Fibroblast of peridontal ligament (primary cell): Measurements from ENCODE around the gene EMC6.
"Not testable (repeated sequence)": the region's sequence is repeated elsewhere in the genome, so short reads cannot be mapped to it uniquely, and the experiment has no call there.

Experiments used
- DNase-seq: peaks from one replicate; pipeline ENCODE4 v3.0.0-alpha.2; 2010; ENCODE audit errors: extremely low read depth

EMC6 gene

GRCh38 chr17:3681057-3681456 lies 12.4 kb downstream of the EMC6 start:
- DNase-seq = no peak

- DNase-seq = no peak
Observed at GRCh38 chr17:3681565-3681964, 13.0 kb downstream of the EMC6 start.

- DNase-seq = no peak
Observed at GRCh38 chr17:3682033-3682432, 13.4 kb downstream of the EMC6 start.

- no peak for DNase-seq
Observed at GRCh38 chr17:3683054-3683511, 14.5 kb downstream of the EMC6 start.

GRCh38 chr17:3685174-3685573 lies 16.6 kb downstream of the EMC6 start:
- DNase-seq = no peak

GRCh38 chr17:3688027-3688553 lies 19.5 kb downstream of the EMC6 start:
- DNase-seq = no peak

- DNase-seq = no peak
Observed at GRCh38 chr17:3688852-3689261, 20.2 kb downstream of the EMC6 start.

- no peak for DNase-seq
Observed at GRCh38 chr17:3689262-3690093, 20.9 kb downstream of the EMC6 start.

- DNase-seq = no peak
Observed at GRCh38 chr17:3690094-3690715, 21.6 kb downstream of the EMC6 start.

GRCh38 chr17:3691617-3692067 lies 23.0 kb downstream of the EMC6 start:
- DNase-seq = no peak

GRCh38 chr17:3692346-3692745 lies 23.7 kb downstream of the EMC6 start:
- no peak for DNase-seq

- no peak for DNase-seq
Observed at GRCh38 chr17:3693141-3693540, 24.5 kb downstream of the EMC6 start.

- DNase-seq = no peak
Observed at GRCh38 chr17:3693829-3694231, 25.2 kb downstream of the EMC6 start.

GRCh38 chr17:3695129-3695722 lies 26.6 kb downstream of the EMC6 start:
- no peak for DNase-seq

GRCh38 chr17:3695723-3696411 lies 27.3 kb downstream of the EMC6 start, which contains the start of gene P2RX5:
TSS of gene P2RX5 (minus strand) at chr17:3696155. CDS start at chr17:3696005, 150 bp downstream.
- no peak for DNase-seq

- DNase-seq = no peak
Observed at GRCh38 chr17:3697103-3697476, 28.5 kb downstream of the EMC6 start.

GRCh38 chr17:3698139-3698538 lies 29.5 kb downstream of the EMC6 start:
- no peak for DNase-seq

GRCh38 chr17:3699951-3700350 lies 31.3 kb downstream of the EMC6 start:
- no peak for DNase-seq

- DNase-seq = not testable (repeated sequence)
Observed at GRCh38 chr17:3702041-3702539, 33.5 kb downstream of the EMC6 start.

GRCh38 chr17:3704931-3705717 lies 36.5 kb downstream of the EMC6 start:
- no peak for DNase-seq

GRCh38 chr17:3705718-3705984 lies 37.0 kb downstream of the EMC6 start:
- DNase-seq = not testable (repeated sequence)
